Measurements from ENCODE around the gene LDHAL6B.

LDHAL6B gene

GRCh38 chr15:59171067-59171397, 35.6 kb upstream of the LDHAL6B start:
- no peak for TF ChIP-seq CTCF (IDR thresholded peaks at IDR 0.05; ENCODE audit: low read depth, low read length, missing control alignments)
- no peak overlapping the region for H3K4me3 ChIP-seq (replicated peaks; ENCODE audit: low read depth, low read length)
- DNase-seq (ENCODE audit: extremely low read depth, low read depth): no peak

- DNase-seq (ENCODE audit: extremely low read depth, low read depth): no peak
- TF ChIP-seq CTCF (IDR thresholded peaks at IDR 0.05; ENCODE audit: low read depth, low read length, missing control alignments): no peak
- no peak overlapping the region for H3K4me3 ChIP-seq (replicated peaks; ENCODE audit: low read depth, low read length)
Observed at GRCh38 chr15:59172289-59172901, 34.2 kb upstream of the LDHAL6B start.

GRCh38 chr15:59173194-59173593, 33.4 kb upstream of the LDHAL6B start:
- no peak overlapping the region for H3K4me3 ChIP-seq (replicated peaks; ENCODE audit: low read depth, low read length)
- TF ChIP-seq CTCF (IDR thresholded peaks at IDR 0.05; ENCODE audit: low read depth, low read length, missing control alignments): no peak
- no peak for DNase-seq (ENCODE audit: extremely low read depth, low read depth)

- no peak for DNase-seq (ENCODE audit: extremely low read depth, low read depth)
- H3K4me3 ChIP-seq (replicated peaks; ENCODE audit: low read depth, low read length): no peak overlapping the region
- TF ChIP-seq CTCF (IDR thresholded peaks at IDR 0.05; ENCODE audit: low read depth, low read length, missing control alignments): no peak
Observed at GRCh38 chr15:59174151-59174834, 32.4 kb upstream of the LDHAL6B start.

GRCh38 chr15:59174835-59175831, 31.5 kb upstream of the LDHAL6B start:
- peak; percentile 41 for TF ChIP-seq CTCF (IDR thresholded peaks at IDR 0.05; ENCODE audit: low read depth, low read length, missing control alignments)
- no peak overlapping the region for H3K4me3 ChIP-seq (replicated peaks; ENCODE audit: low read depth, low read length)
- peak; percentile 56 for DNase-seq (ENCODE audit: extremely low read depth, low read depth)

- DNase-seq (ENCODE audit: extremely low read depth, low read depth): no peak
- no peak overlapping the region for H3K4me3 ChIP-seq (replicated peaks; ENCODE audit: low read depth, low read length)
- no peak for TF ChIP-seq CTCF (IDR thresholded peaks at IDR 0.05; ENCODE audit: low read depth, low read length, missing control alignments)
Observed at GRCh38 chr15:59176653-59177316, 29.9 kb upstream of the LDHAL6B start.
